Right lobe of liver (tissue), 4 donors: ENCODE measurements around the gene CUX1.

Experiments used
- POLR2A ChIP-seq: fragments of 450-650 bp; IDR thresholded peaks from one replicate; pipeline ENCODE4 v1.6.1; 2017; ENCODE audit warnings: antibody characterized with exemption, mild to moderate bottlenecking
- TF ChIP-seq, protein P1 (sequence below), 4 donors: fragments of 200-600 bp in 3 of 4; fragments of 450-650 bp in 1 of 4; IDR thresholded peaks; one replicate each; pipeline versions ENCODE4 v1.5.1 to v1.8.0; 2016 to 2022; ENCODE audit warnings: antibody characterized with exemption in 4 of 4, mild to moderate bottlenecking in 2 of 4
- donor health status: DM: no; HTN: no; CAD: no.
- donor health status: DM: no; HTN: no; CAD: no.
- donor health status: DM: no; HTN: yes; CAD: no.

GRCh38 chr7:101832685-101833375 lies 15.4 kb downstream of the CUX1 start:
- TF ChIP-seq, protein P1, sequence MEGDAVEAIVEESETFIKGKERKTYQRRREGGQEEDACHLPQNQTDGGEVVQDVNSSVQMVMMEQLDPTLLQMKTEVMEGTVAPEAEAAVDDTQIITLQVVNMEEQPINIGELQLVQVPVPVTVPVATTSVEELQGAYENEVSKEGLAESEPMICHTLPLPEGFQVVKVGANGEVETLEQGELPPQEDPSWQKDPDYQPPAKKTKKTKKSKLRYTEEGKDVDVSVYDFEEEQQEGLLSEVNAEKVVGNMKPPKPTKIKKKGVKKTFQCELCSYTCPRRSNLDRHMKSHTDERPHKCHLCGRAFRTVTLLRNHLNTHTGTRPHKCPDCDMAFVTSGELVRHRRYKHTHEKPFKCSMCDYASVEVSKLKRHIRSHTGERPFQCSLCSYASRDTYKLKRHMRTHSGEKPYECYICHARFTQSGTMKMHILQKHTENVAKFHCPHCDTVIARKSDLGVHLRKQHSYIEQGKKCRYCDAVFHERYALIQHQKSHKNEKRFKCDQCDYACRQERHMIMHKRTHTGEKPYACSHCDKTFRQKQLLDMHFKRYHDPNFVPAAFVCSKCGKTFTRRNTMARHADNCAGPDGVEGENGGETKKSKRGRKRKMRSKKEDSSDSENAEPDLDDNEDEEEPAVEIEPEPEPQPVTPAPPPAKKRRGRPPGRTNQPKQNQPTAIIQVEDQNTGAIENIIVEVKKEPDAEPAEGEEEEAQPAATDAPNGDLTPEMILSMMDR (IDR thresholded peaks at IDR 0.05), result no peak
- no peak for TF ChIP-seq POLR2A
